Hematopoietic multipotent progenitor cell treated with erythropoietin and hydrocortisone succinate and interleukin-3 and kit ligand, for 6 days (in vitro differentiated cells): ENCODE data around the gene FBXO2.

Experiments
- DNase-seq: peaks from one replicate; pipeline ENCODE4 v3.0.0-alpha.2; 2015

FBXO2 gene, protein sequence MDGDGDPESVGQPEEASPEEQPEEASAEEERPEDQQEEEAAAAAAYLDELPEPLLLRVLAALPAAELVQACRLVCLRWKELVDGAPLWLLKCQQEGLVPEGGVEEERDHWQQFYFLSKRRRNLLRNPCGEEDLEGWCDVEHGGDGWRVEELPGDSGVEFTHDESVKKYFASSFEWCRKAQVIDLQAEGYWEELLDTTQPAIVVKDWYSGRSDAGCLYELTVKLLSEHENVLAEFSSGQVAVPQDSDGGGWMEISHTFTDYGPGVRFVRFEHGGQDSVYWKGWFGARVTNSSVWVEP

DNA sequence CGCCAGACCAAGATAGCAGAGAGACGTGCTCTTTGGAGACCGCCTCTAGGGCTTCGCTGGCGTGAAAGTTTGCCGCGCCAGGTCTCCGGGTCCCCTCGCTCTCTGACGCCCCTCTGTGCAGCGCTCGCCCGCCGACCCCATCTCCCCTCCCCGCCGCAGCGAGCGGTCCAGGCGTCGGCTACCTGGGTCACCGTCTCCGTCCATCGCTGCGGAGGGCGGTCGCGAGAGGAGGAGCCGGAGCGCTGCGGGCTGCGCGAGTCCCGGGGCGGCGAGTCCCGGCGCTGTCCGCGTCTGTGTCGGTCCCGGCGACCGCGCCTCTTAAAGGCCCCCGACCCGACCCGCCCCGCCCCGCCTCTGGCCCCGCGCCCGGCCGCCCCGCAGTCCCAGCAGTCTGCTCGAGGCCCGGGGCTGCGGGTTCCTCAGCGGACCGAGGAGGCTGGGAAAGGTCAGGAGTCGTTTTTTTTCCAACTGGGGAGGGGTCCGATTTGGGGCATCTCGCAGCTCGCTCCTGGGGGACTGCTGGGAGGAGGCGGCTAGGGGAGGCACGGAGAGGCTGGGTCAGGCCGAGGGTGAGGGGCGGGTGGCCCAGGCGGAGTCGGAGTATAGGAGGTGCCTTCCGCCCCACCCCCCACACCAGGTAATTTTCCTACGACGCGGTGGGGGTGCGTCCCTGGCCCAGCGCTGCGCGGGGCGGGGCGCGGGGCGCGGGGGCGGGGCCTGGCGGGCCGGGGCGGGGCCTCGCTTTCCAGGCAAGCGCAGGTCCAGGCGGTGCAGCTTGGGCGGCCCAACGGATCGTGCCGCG lies at the start of gene FBXO2, which contains the start of gene FBXO44:
Gene FBXO2, minus strand, starts transcription at position 293 of the 802 bp plus-strand sequence. Its CDS starts 89 bp downstream, at position 204.
Gene FBXO44, plus strand, starts transcription at position 741 of the 802 bp plus-strand sequence. CDS start 959 bp downstream, outside the sequence.
- peak; percentile 41 for DNase-seq

DNA sequence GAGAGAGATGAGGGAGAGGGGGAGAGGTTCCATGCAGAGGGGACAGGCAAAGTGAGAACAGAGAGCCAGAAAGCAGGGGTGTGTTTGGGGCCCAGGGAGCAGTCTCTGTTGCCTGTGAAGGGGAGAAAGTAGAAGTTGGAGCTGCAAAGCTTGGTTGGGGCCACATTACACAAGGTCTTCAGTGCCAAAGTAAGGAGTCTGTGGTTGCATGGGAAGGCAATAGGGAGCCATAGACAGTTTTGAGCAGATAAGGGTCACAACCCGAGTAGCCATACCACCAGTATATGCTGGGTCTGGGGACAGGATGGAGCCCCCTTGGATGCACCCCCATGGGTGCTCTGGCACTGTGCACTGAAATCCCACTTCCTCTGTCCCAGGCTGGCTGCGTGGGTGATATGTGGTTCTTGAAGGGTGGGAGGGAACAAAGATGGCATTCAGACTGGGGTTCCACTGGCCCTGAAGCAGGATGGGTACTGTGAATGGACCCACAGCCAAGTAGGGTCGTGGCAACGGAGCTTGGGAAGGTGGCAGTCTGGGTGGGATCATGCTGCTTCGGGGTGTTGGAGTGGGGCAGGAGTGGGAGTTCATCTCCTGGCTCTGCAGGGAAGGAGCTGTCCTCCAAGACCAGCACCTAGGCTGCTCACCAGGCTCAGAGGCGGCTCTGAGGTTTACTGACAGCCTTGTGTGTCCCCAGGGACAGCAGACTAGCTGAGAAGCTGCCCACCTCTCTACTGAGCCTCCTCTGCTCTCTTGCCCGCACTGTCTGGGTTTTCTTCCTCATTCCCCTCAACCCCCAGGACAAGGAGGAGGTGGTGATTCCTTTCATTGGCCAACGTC lies 49.3 kb upstream of the FBXO2 start:
- DNase-seq, result no peak

DNA sequence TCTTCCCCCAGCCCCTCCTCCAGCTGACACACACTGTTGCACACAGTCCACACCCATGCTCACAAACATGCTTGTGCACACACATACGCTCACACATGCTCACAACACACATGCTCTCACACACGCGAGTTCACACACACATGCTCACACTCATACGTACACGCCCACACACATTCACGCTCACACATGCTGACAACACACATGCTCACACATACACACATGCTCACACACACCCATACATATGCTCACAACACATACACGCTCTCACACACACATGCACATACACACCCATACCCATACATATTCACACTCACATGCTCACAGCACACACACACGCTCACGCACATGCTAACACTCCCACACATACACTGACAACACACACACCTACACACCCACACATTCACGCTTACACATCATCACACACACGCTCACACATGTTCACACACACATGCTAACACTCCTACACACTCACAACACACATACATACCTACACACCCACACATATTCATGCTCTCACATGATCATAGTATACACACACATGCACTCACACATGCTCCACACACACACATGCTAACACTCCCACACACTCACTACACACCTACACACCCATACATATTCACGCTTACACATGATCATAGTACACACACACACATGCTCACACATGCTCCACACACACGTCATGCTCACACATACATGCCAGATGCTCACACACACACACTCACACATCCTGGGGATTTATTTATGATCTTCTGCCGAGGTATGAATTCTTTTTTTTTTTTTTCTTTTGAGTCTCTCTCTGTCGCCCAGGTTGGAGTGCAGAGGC lies 48.0 kb upstream of the FBXO2 start:
- no peak for DNase-seq

DNA sequence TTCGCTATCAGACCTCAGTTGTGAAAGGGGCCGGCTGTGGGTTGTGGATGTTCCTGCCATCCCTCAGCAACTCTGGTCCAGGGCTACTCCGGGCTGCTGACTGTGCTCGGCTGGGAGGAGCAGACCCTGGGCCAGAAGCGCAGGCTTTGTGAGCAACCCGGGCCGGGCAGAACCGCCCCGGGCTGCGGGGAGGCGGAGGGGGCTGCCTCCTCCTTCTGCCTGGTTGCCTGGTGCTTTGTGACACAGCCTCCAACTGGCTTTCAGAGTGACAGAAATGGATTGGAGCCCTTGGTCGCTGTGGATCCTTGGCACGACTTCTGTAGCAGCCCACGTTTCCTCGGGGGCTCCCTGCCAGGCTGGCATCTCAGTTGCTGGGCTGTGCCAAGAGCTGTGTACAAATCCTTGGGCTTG lies 47.3 kb upstream of the FBXO2 start:
- DNase-seq, result no peak

DNA sequence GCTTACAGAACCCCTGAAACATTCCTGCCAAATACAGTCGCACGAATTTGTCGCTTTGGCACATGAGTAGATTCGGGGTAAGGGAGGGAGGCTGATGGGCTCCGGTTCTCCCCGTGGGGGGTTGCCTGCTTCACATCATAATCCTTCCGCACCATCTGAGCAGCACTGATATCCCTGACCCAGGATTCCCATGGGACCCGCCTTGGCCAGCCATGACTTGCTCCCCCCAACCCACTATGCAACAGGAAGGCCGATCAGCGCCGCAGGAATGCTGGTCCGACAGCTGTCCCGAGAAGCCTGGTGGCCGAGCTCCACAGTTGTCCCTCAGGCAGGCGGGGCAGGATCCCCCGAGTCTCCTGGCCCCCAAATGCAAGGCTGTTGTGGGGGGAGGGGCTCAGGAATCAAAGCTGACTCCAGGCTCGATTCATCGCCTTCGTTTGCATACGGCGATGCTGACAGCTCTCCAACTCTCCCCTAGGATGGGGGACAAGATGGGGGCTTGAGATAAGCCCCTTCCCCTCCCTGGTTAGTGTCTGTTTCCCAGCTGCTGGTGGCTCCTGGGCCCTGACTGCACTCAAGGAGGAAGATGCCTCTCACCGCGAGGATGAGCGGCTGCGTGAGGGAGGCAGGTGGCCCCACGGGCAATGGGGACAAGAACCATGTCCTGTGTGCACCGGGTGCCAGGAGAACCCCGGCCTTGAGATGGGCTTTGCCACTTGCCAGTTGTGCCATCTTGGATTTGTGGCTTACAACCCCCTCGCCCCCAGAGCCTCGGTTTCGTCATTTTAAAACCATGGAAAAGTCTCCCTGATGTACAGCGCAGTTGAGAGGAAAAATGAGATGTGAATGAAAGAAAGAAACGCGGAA lies 46.6 kb upstream of the FBXO2 start:
- DNase-seq, result no peak

DNA sequence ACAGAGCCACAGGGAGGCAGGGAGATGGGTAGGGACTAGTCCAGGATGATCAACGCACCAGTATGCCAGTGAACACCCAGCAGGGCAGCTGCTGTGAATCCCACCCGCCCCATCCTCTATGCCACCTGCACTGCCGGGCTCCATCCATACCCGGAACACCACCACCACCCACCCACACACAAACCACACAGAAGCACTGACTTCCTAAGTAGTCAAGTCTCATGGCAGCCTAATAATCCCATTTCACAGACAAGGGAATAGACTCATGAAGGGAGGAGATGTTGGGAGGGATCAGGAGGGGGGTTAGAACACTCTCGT lies 43.6 kb upstream of the FBXO2 start:
- no peak for DNase-seq

DNA sequence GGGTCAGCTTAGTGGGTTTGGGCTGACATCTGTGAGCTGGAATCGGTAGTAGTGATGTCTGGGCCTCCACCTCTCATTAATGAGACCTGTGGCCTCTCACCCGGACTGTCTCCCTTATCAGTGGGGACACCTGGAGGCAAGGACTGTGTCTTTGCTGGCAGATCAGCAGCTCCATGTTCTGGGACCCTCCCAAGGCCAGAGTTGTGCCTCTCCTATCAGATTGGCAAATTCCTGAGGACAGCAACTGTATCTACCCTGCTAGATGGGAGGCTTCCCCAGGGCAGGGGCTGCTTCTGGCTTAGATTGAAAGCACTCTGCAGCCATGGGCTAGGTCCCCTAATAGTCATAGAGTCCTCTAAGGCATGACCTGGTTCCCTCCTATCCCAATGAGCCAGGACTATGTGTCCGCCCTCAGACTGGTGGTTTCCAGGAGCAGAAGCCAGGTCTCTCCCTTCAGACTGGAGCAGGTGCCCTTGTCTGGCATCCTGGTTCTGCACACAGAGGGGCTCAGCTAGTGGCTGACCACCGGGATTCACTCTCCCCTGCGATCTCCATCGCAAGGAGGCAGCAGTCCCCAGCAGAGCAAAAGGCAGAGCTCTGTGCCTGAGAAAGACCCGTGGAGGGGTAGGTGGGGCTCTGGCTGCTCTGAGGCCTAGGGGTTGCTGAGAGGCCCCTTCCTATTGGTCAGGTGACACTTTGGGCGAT lies 43.1 kb upstream of the FBXO2 start:
- DNase-seq, result peak; percentile 82

DNA sequence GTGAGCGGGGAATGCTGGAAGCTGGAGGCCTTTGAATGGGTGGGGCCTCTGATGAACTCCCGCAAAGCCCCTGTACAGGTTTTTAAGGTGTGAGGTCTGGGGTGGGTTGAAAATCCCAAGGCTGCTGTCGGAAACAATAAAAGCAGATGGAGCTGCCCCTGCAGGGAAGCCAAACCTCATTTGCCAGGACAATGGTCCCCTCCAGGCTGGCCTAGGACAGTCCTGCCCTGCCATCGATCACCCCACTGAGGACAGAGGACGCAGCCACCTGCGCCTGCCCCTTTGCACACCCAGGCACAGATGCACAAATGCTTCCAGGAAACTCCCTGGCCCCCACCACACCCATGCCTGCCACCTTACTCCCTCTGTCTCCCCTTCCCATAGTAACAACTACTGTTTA lies 41.6 kb upstream of the FBXO2 start:
- DNase-seq, result no peak

DNA sequence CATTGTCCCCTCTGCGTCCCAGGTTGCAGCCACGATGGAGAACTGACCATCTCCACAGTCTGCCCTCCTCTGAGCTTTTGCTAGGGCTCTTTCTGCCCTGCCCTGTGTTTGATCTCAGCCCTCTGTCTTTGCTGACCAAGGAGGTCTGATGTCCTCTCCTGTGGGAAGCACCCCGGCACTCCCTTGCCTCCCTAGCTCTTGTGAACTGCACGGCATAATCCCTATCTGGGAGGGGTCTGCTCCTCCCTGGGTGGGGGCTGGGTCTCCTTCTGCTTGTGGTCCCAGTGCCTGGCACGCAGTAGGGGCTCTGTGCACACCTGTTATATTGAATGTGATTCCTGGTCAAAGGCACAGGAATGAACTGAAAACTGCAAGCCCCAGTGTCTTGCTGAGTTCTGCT lies 39.7 kb upstream of the FBXO2 start:
- DNase-seq, result no peak

DNA sequence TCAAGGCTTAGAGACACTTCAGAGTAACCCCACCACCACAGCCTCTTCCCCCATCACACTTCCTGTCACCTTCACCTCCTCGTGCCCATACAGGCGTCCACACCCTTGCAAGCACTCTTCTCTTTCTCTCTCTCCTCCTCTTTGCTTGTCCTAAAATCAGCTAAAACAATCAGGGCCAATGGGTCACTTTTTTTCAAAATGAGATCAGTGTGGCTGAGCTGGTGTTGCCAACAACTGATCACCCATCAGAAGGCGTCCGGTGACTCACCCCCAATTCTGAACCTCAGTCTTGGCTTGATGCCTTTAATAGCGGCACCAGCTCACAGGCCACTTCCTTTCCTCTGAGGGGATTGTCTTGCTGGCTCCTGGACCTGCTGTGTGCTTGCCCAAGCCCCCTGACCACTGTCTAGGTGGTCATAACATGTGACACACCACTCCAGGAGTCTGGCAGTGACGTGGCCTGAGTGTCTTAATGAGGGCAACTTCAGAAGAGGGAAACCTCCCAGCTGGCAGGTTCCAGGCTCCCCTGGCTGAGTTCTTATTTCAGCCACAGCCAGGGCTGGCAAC lies 38.9 kb upstream of the FBXO2 start:
- peak; percentile 77 for DNase-seq

DNA sequence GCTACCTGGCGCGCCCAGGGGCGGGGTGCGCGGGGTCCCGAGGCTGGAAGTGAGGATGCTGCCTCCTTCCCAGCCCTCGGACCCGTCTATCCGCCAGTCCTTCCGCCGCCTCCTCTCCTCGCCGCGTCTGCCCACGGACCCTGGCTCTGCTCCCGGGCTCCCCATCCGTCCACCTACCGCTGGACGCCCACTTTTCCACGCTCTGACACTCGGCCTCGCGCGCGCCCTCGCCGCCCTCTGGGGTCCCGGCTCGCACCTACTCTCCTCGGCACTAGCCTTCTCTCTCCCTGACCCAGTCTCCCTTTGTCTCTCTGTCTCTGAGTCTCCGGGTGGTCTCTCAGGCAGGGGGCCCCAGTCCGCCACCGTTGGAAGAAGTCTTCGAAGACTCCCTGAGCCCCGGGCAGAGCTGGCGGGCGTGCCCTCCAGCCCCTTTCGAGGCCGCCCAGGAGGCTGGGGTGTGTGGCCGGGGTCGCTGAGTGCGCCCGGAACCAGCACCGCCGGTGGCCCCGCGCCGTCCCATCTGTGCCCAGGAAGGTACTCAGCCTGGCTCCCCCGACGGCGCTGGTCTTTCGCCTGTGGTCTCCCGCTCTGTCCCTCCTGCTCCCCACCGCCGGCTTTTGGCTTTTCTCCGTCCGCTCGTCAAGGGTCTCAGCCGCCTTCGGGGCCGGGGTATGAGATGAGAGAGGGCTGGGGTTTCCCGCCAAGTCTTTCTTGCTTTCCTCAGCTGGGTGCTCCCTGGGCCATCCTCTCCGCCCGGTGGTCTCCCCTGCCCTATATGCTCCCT lies 37.9 kb upstream of the FBXO2 start:
- DNase-seq, result no peak

DNA sequence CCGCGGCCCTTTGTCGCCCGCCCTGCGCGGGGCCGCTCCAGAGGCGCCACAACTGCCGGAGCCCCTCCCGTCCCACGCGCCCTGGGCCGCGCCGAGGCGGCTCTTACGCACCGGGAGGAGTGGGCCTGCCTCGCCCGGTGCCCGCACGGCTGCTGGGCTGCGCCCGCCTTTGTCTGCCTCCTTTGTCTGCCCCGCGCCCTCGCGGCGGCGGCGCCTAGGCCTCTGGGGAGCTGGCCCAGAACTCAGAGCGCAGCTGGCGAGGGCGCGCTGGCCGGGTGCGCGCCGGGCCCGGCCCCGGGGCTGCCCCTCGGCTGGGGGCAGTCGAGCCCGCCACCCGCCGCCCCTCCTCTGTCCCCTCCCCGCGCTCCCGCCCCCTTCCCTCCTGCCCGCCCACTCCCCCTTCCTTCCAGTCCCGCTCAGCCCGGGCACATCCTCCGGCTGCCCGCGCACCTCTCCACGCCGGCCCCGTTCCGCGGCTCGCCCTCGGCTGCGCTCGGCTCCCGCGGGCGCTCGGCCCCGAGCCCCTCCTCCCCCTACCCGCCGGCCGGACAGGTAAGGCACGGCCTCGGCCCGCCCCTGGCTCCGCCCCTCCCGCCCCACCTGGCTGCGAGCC lies 37.2 kb upstream of the FBXO2 start, which contains the start of gene DRAXIN:
Gene DRAXIN, plus strand, starts transcription at position 409 of the 613 bp plus-strand sequence. CDS start 14,549 bp downstream, outside the sequence.
- no peak for DNase-seq

DNA sequence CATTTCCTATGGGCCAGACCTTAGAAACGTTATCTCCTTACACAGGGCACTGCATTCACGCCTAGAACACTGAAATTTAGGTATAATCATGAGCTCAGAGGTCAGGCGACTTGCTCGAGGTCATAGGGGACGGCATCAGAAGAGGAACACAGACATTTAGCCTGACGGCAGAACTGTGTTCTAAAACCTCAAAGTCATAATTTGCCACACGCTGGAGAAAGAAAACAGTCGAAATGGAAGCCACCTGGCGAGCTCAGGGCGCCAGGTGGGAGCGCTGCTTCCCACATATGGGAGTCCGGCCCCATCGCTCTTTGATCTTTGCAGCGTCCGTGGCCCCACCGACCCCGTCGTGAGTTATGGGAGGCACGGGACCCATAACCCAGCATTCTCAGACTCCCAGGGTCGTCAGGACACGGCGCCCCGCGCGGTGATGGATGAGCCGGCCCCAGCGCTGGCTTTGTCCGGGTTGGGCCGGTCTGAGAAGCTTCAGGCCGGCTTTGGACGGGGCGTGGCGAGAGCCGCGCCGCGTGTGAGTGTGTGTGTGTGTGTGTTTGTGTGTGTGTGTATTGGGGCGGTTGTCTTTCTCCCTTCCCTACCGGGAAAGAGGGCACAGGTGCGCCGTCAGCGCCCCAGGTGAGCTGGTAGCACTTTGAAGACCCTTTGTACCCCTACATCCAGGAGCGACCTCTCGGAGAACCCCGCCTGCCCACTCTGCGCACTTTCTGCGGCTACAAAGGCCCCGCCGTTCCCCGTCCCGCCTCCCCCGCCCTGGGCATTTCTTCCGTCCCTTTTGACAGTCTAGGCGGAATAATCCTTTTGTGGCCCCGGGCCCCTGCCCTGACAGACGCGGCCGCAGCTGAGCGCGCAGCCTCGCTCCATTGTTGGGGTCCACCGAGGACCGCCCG lies 36.4 kb upstream of the FBXO2 start:
- no peak for DNase-seq

DNA sequence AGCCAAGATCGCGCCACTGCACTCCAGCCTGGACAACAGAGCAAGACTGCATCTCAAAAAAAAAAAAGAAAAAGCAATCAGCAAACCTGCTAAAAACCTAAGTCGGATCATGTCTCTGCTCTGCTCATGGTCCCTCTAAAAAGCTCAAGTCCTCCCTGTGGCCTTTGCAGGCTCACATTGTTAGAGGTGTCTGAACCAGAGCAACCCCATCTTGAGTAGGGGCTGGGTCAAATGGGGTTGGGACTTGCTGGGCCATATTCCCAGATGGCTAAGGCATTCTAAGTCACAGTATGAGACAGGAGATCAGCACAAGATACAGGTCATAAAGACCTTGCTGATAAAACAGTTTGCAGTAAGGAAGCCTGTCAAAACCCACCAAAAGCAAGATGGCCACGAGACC lies 34.3 kb upstream of the FBXO2 start:
- no peak for DNase-seq

DNA sequence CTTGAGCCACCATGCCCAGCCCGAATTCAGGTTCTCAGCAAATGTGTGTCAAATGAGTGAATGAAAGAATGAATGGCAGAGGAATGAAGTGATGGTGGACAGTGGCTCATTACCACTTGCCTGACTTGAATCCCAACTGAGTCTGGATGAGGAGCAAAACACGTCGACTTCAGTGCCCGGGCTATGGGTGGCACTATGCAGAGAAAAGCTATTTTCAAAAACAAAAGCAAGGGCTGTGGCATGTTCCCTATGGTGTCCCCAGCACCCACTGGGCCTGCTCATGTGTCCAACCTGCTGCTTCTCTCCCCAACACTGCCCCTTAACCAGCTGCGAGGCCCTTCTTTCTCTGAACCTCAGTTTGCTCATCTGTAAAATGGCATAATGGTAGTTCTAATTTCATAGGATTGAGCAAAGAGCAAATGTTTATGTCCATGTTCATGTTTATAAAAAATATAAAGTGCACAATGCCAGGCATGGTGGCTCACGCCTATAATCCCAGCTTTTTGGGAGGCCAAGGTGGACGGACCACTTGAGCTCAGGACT lies 31.1 kb upstream of the FBXO2 start:
- no peak for DNase-seq

DNA sequence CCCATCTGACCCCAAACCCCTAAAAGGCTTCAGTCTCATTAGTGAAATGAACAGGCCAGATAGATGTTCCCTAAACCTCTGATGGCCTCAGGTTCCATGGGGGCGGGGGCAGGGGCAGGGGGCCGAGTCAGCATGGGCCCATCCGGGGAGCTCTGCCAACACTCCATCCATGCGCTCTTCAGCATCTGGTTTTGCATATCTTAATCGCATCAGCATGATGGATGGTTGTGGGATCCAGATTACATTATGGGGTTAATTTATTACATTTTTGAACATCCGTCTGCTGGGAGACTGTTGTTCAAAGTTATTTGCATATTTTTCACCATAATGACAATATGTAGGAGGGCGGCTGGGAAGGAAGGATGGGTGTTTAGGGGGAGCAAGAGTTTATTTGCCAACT lies 29.8 kb upstream of the FBXO2 start:
- no peak for DNase-seq

DNA sequence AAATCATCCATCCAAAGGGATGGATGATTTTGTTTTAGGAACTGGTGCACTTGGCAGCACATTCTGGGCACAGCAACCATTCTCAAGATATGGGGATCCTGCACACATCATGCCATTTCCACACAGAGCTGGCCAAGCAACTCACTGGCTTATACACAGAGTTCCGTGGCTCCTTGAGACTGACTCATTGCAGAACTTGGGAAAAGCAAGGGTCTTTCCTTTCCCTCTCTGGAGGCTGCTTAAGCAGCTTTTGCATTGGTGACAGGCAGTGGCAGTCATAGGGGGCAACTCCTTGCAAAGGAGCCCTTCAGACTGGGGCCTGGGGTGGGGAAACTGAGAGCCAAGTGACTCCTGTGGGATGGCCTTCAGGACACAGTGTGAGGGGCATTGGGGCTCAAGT lies 28.6 kb upstream of the FBXO2 start:
- DNase-seq, result no peak
